Endothelial cell (in vitro differentiated cells): ENCODE data around the gene OCA2. TPM values are rescaled to one million over a fixed set of nuclear protein-coding genes. Genes with fewer than 3 reads are reported as not detected.

Experiments used
- DNase-seq: peaks from one replicate; pipeline ENCODE4 v3.0.0; 2021; ENCODE audit warnings: low spot score
- H3K27ac Mint-ChIP-seq: one replicate; pipeline ENCODE4 v1.8.0; 2021; ENCODE audit warnings: mixed read lengths, inconsistent platforms; ENCODE audit not compliant: unreplicated experiment
- H3K27me3 Mint-ChIP-seq: one replicate; pipeline ENCODE4 v1.8.0; 2021; ENCODE audit warnings: mild to moderate bottlenecking, moderate library complexity, mixed read lengths, inconsistent platforms; ENCODE audit not compliant: unreplicated experiment
- H3K36me3 Mint-ChIP-seq: one replicate; pipeline ENCODE4 v1.8.0; 2021; ENCODE audit warnings: mild to moderate bottlenecking, low read depth, mixed read lengths, inconsistent platforms; ENCODE audit not compliant: unreplicated experiment
- H3K4me1 Mint-ChIP-seq: one replicate; pipeline ENCODE4 v1.8.0; 2021; ENCODE audit warnings: mild to moderate bottlenecking, mixed read lengths, inconsistent platforms; ENCODE audit not compliant: unreplicated experiment
- H3K4me3 Mint-ChIP-seq: one replicate; pipeline ENCODE4 v1.8.0; 2021; ENCODE audit warnings: mild to moderate bottlenecking, mixed read lengths, inconsistent platforms; ENCODE audit not compliant: unreplicated experiment
- H3K9me3 Mint-ChIP-seq: one replicate; pipeline ENCODE4 v1.8.0; 2021; ENCODE audit warnings: mixed read lengths, inconsistent platforms; ENCODE audit not compliant: unreplicated experiment
- total RNA-seq: library from RNA; stranded (reverse); fragmentation: NEBNext Ultra II Directional; extraction: Animal tissue kit (Norgen Biotek cat#: 25700); gene quantifications from one replicate; pipeline ENCODE4 v1.2.1, GENCODE V29; 2021; ENCODE audit not compliant: unreplicated experiment
- TF ChIP-seq, protein P1 (sequence below): fragments of 200-600 bp; sonication (generic); IDR thresholded peaks from one replicate; pipeline ENCODE4 v1.5.0; 2021; ENCODE audit warnings: antibody characterized with exemption; ENCODE audit not compliant: unreplicated experiment

Gene OCA2
- total RNA-seq, 1 donor from 2014 or later, result not detected

DNA sequence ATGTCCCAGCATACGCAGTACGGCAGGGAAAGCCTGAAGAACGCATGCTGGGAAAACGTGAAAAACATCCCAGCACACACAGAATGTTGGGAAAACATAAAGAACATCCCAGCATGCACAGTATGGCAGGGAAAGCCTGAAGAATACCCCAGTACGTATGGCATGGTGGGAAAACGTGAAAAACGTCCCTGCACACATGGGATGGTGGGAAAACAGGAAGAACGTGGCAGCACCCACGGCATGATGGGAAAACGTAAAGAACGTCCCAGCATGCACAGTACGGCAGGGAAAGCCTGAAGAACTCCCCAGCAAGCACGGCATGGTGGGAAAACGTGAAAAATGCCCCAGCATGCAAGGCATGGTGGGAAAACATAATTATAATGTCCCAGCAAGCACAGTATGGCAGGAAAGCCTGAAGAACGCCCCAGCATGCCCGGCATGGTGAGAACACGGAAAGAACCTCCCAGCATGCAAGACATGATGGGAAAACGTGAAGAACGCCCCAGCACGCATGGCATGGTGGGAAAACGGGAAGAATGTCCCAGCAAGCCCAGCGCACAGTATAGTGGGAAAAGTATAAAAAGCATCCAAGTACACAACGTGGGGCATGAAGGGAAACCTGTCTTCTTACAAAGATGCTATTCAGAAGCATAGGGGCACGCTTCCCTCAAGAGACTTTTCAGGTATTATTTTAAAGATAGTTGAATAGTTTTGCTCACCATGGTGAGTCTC is 128.3 kb downstream of the OCA2 start:
- no peak overlapping the region for H3K4me3 Mint-ChIP-seq
- no peak for DNase-seq
- TF ChIP-seq, protein P1, sequence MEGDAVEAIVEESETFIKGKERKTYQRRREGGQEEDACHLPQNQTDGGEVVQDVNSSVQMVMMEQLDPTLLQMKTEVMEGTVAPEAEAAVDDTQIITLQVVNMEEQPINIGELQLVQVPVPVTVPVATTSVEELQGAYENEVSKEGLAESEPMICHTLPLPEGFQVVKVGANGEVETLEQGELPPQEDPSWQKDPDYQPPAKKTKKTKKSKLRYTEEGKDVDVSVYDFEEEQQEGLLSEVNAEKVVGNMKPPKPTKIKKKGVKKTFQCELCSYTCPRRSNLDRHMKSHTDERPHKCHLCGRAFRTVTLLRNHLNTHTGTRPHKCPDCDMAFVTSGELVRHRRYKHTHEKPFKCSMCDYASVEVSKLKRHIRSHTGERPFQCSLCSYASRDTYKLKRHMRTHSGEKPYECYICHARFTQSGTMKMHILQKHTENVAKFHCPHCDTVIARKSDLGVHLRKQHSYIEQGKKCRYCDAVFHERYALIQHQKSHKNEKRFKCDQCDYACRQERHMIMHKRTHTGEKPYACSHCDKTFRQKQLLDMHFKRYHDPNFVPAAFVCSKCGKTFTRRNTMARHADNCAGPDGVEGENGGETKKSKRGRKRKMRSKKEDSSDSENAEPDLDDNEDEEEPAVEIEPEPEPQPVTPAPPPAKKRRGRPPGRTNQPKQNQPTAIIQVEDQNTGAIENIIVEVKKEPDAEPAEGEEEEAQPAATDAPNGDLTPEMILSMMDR, result no peak
- no peaks in the 10 kb centered on the region for H3K9me3 Mint-ChIP-seq
- H3K4me1 Mint-ChIP-seq, result no peaks in the 10 kb centered on the region
- no peaks in the 10 kb centered on the region for H3K27me3 Mint-ChIP-seq
- peaks cover 3% of the 10 kb centered on the region for H3K36me3 Mint-ChIP-seq
- H3K27ac Mint-ChIP-seq, result no peak overlapping the region

DNA sequence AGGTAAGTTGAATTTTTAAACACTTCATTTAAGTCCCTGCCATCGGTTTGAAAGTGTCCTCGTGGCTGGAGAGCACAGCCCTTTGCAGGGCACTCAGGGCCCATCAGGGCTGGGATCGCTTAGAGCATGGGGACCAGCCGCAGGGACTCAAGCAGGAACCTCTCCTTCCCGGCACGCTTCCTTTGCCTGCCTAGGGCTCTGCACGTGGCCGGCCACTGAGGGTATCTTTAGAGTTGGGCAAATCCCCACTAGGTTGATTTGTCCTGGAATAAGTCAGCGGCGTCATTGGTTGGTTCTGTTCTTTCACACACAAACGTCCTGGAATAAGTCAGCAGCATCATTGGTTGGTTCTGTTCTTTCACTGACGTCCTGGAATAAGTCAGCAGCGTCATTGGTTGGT is 131.6 kb downstream of the OCA2 start:
- DNase-seq, result no peak
- TF ChIP-seq, protein P1, result no peak
- Mint-ChIP-seq H3K4me3 (no peak overlapping the region), H3K27ac (no peak overlapping the region), H3K27me3 (no peaks in the 10 kb centered on the region), H3K4me1 (no peaks in the 10 kb centered on the region), H3K36me3 (peaks cover 3% of the 10 kb centered on the region), H3K9me3 (no peaks in the 10 kb centered on the region)

DNA sequence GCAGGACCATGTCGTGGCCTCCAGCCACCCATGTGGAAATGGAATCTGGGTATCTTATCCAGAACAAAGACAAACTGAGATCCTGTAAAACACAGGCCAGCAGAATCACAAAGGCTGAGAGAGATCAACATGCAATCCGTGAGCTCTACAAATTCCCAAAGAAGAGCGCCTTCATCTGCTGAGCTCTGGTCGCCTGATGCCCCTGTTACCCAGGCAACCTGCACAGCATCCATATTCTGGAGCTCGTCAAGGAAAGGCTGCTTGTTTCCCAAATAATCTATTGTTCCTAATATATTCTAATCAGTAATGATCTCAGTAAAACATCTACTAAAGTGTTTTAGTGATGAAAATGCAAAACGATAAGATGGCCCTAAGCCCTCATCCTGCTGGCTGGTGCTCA is 133.6 kb downstream of the OCA2 start:
- Mint-ChIP-seq H3K4me3 (no peak overlapping the region), H3K36me3 (peaks cover 3% of the 10 kb centered on the region), H3K27me3 (no peaks in the 10 kb centered on the region), H3K27ac (no peak overlapping the region), H3K4me1 (no peaks in the 10 kb centered on the region), H3K9me3 (no peaks in the 10 kb centered on the region)
- TF ChIP-seq, protein P1, result no peak
- no peak for DNase-seq

DNA sequence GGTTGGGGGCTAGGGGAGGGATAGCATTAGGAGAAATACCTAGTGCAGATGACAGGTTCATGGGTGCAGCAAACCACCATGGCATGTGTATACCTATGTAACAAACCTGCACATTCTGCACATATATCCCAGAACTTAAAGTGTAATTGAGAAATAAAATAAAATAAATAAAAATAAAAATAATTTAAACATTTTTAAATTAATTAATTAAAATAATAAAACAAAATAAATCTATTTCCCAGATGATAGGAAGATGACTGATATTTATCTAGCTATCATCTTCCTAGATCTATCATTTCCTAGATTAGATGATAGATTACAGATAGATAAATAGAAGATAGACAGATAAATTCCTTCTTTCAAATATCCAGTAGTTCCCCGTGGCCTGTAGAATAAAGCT is 137.3 kb downstream of the OCA2 start:
- Mint-ChIP-seq H3K36me3 (no peaks in the 10 kb centered on the region), H3K27ac (no peak overlapping the region), H3K27me3 (peaks cover 2% of the 10 kb centered on the region), H3K4me3 (no peak overlapping the region), H3K4me1 (no peaks in the 10 kb centered on the region), H3K9me3 (no peaks in the 10 kb centered on the region)
- TF ChIP-seq, protein P1, result no peak
- no peak for DNase-seq

DNA sequence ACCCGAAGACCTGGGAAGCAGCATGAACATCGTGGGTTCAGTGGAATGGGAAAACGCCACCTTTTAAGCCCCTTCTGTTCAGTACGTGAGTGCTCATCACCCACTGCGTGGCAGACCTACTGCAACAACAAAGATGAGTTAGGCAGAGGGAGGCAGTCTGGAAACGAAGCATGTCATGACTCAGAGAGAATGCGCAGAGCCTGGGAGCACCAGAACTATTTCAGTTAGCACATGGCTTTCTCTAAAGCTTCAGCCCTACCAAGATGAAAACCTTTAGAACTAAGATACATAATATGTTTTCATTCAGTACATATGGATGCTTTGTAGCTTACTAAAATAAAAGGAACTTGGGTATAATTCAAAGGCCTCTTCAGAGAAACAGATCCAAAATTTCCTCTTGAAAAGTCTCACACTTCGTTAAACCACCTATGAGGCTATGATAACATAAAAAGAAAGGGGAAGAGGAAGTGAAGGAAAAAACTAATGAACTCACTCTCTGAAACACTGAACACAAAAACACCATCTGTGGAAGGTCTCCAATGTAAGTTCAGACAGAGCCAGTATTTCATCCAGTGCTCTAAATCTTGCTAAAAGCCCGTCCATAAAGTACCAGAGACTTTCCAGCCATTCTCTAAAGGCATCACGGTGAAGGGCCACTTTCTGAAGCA is 140.1 kb downstream of the OCA2 start:
- Mint-ChIP-seq H3K9me3 (no peaks in the 10 kb centered on the region), H3K4me3 (no peak overlapping the region), H3K27ac (no peak overlapping the region), H3K36me3 (no peaks in the 10 kb centered on the region), H3K4me1 (no peaks in the 10 kb centered on the region), H3K27me3 (peaks cover 3% of the 10 kb centered on the region)
- no peak for DNase-seq
- TF ChIP-seq, protein P1, result no peak
